ENCODE measurements around the gene LTBP1. TPM values are rescaled to one million over a fixed set of nuclear protein-coding genes. Genes with fewer than 3 reads are reported as not detected.

The LTBP1 gene
- total RNA-seq, 1 experiment from 2014 or later = 28.5 TPM

GRCh38 chr2:32960647-32961403 is 14.1 kb downstream of the LTBP1 start:
- Histone ChIP-seq H4K8ac (replicated peaks; ENCODE audit: insufficient read length, low read depth, low read length) (no peak overlapping the region), H3T11ph (ENCODE audit: low read length) (no peak overlapping the region), H4K20me1 (ENCODE audit: control insufficient read depth, insufficient read depth, insufficient read length) (no peaks in the 10 kb centered on the region), H3K27me3 (ENCODE audit: insufficient read depth, low read length) (no peaks in the 10 kb centered on the region), H2BK120ac (ENCODE audit: low read depth, low read length, poor library complexity, severe bottlenecking) (no peak overlapping the region), H3K23me2 (ENCODE audit: insufficient read length, low read depth, low read length, poor library complexity, severe bottlenecking) (no peaks in the 10 kb centered on the region), H2BK20ac (ENCODE audit: low read depth, low read length, poor library complexity, severe bottlenecking) (no peak overlapping the region), H2BK5ac (ENCODE audit: insufficient read length, low read length) (no peak overlapping the region), H4K5ac (ENCODE audit: insufficient read length, low read depth, low read length) (no peak overlapping the region), H2AFZ (ENCODE audit: low read length) (no peak overlapping the region), H3K9me3 (ENCODE audit: control insufficient read depth, low read depth, low read length) (no peaks in the 10 kb centered on the region), H3K79me2 (ENCODE audit: insufficient read depth, low read length) (no peaks in the 10 kb centered on the region), H3K14ac (ENCODE audit: insufficient read depth, low read length) (no peak overlapping the region), H3K9ac (ENCODE audit: extremely low read depth, insufficient read length, low read length) (no peak overlapping the region), H2AK5ac (ENCODE audit: insufficient read length, low read length) (no peak overlapping the region), H3K23ac (ENCODE audit: insufficient read length, low read depth, low read length) (no peak overlapping the region), H3K4me1 (ENCODE audit: insufficient read depth, low read length) (no peaks in the 10 kb centered on the region), H3K56ac (ENCODE audit: insufficient read length, low read depth, low read length) (no peak overlapping the region), H2BK15ac (ENCODE audit: low read depth, low read length) (no peak overlapping the region), H2BK12ac (ENCODE audit: insufficient read length, low read depth, low read length) (no peak overlapping the region), H3K79me1 (ENCODE audit: insufficient read depth, low read depth, low read length, poor library complexity, severe bottlenecking) (no peaks in the 10 kb centered on the region), H3K27ac (ENCODE audit: insufficient read length, low read depth, low read length) (no peak overlapping the region), H3K18ac (ENCODE audit: insufficient read length, low read depth, low read length) (no peak overlapping the region), H3K4ac (ENCODE audit: low read depth, low read length) (no peak overlapping the region), H4K91ac (ENCODE audit: insufficient read length, low read depth, low read length) (no peak overlapping the region), H3K4me2 (ENCODE audit: insufficient read depth, insufficient read length, low read length) (no peak overlapping the region)
- peaks cover 2 to 6% of the 10 kb centered on the region in 2 experiments; a peak in 3 of 4 replicates for H3K4me1 Mint-ChIP-seq
- H3K4me3 Mint-ChIP-seq = no peak overlapping the region
- no peak for TF ChIP-seq CTCF (conservative IDR thresholded peaks at IDR 0.05)
- 100% methylated on average over 1 of the region's 9 CpGs for WGBS (ENCODE audit: extremely low coverage, insufficient read length, low lambda C conversion rate)
- H3K27ac Mint-ChIP-seq = peak overlapping the region in 1 of 3 experiments; percentile 12; a peak in 4 of 7 replicates
- H3K9me3 Mint-ChIP-seq = no peaks in the 10 kb centered on the region
- no peak for DNase-seq
- no peaks in the 10 kb centered on the region; a peak in 1 of 7 replicates for H3K36me3 Mint-ChIP-seq (ENCODE audit: insufficient read depth in 1 of 3, low read depth in 3 of 3)
- no peaks in the 10 kb centered on the region for H3K27me3 Mint-ChIP-seq (ENCODE audit: low read depth)
